Sigmoid colon (tissue), 4 donors: ENCODE data around the gene RPS5.

ENCODE experiments used
- CTCF ChIP-seq, 4 experiments: fragments of 450-650 bp in 3 of 4; fragments of 200-600 bp in 1 of 4; IDR thresholded peaks; one replicate each; pipeline ENCODE4 v1.5.1; 2016 to 2019; ENCODE audit warnings: antibody characterized with exemption in 4 of 4, mild to moderate bottlenecking in 3 of 4, moderate library complexity in 2 of 4
- EP300 ChIP-seq, 4 donors: sonication (generic); formaldehyde crosslinking; IDR thresholded peaks; one replicate each; pipeline ENCODE4 v1.6.1; 2017; ENCODE audit warnings: antibody characterized with exemption in 4 of 4
- POLR2A ChIP-seq, 2 donors: fragments of 450-650 bp; IDR thresholded peaks; one replicate each; pipeline ENCODE4 v1.6.1; 2016; ENCODE audit warnings: antibody characterized with exemption in 2 of 2, mild to moderate bottlenecking in 2 of 2, moderate library complexity in 2 of 2
- POLR2AphosphoS5 ChIP-seq, 4 donors: sonication (generic); formaldehyde crosslinking; IDR thresholded peaks; one replicate each; pipeline ENCODE4 v1.6.1; 2017; ENCODE audit warnings: antibody characterized with exemption in 4 of 4

- TF ChIP-seq POLR2AphosphoS5 (IDR thresholded peaks at IDR 0.05) (no peak), CTCF (IDR thresholded peaks at IDR 0.05) (no peak), EP300 (IDR thresholded peaks at IDR 0.05) (no peak), POLR2A (IDR thresholded peaks at IDR 0.05) (no peak)
Observed at GRCh38 chr19:58388175-58388526, 1.1 kb downstream of the RPS5 start.
